CD8-positive, alpha-beta memory T cell (primary cell): ENCODE measurements around the gene RGS6. TPM values are rescaled to one million over a fixed set of nuclear protein-coding genes. Genes with fewer than 3 reads are reported as not detected.

ENCODE experiments used
- CTCF ChIA-PET: fragments of 350-600 bp; sonication (Branson Sonifier 250); formaldehyde crosslinking; loops from one replicate; lab custom pipeline; 2021; ENCODE audit warnings: antibody characterized with exemption; lab: Charles Lee
- POLR2A ChIA-PET: fragments of 350-600 bp; sonication (Branson Sonifier 250); formaldehyde crosslinking; loops from one replicate; lab custom pipeline; 2021; ENCODE audit warnings: antibody characterized with exemption; lab: Charles Lee
- DNase-seq, 5 donors: peaks; one replicate each; pipeline versions ENCODE4 v3.0.0 to v3.0.0-alpha.2; 2020 to 2022; ENCODE audit warnings: mixed read lengths in 1 of 5
- H3K27ac ChIP-seq: one replicate; pipeline ENCODE4 v1.7.0; 2013; ENCODE audit warnings: low read depth, mild to moderate bottlenecking, low read length, moderate library complexity
- H3K27me3 ChIP-seq: 2 replicates; pipeline ENCODE4 v1.7.0; 2013; ENCODE audit warnings: low read length, mild to moderate bottlenecking; ENCODE audit not compliant: insufficient read depth, poor library complexity, severe bottlenecking
- H3K36me3 ChIP-seq: 2 replicates; pipeline ENCODE4 v1.7.0; 2013; ENCODE audit warnings: mild to moderate bottlenecking, low read length, moderate library complexity; ENCODE audit not compliant: insufficient read depth
- H3K4me1 ChIP-seq: 2 replicates; pipeline ENCODE4 v1.7.0; 2013; ENCODE audit warnings: mild to moderate bottlenecking, low read length, moderate library complexity; ENCODE audit not compliant: insufficient read depth
- H3K4me3 ChIP-seq: 2 replicates; pipeline ENCODE4 v1.7.0; 2013; ENCODE audit warnings: mild to moderate bottlenecking, low read length
- H3K9me3 ChIP-seq: 2 replicates; pipeline ENCODE4 v1.7.0; 2013; ENCODE audit warnings: mild to moderate bottlenecking, low read length
- H3K27ac Mint-ChIP-seq, 8 donors: one replicate each; pipeline ENCODE4 v1.8.0; 2020 to 2021; ENCODE audit warnings: mixed read lengths in 8 of 8, mild to moderate bottlenecking in 6 of 8, inconsistent platforms in 3 of 8, moderate library complexity in 3 of 8
- H3K27me3 Mint-ChIP-seq, 2 donors: one replicate each; pipeline ENCODE4 v1.8.0; 2020 to 2021; ENCODE audit warnings: mixed read lengths in 2 of 2, mild to moderate bottlenecking in 1 of 2, moderate library complexity in 1 of 2
- H3K36me3 Mint-ChIP-seq, 3 donors: one replicate each; pipeline ENCODE4 v1.8.0; 2020 to 2021; ENCODE audit warnings: mixed read lengths in 3 of 3, inconsistent platforms in 1 of 3, mild to moderate bottlenecking in 1 of 3
- H3K4me1 Mint-ChIP-seq, 3 donors: one replicate each; pipeline ENCODE4 v1.8.0; 2020 to 2021; ENCODE audit warnings: mixed read lengths in 3 of 3, inconsistent platforms in 1 of 3, mild to moderate bottlenecking in 1 of 3
- H3K4me3 Mint-ChIP-seq, 7 donors: one replicate each; pipeline ENCODE4 v1.8.0; 2020 to 2021; ENCODE audit warnings: mixed read lengths in 7 of 7, mild to moderate bottlenecking in 6 of 7, moderate library complexity in 4 of 7, inconsistent platforms in 2 of 7
- H3K9me3 Mint-ChIP-seq, 5 donors: one replicate each; pipeline ENCODE4 v1.8.0; 2020 to 2022; ENCODE audit warnings: mixed read lengths in 5 of 5, mild to moderate bottlenecking in 3 of 5, moderate library complexity in 2 of 5, inconsistent platforms in 1 of 5
- polyA plus RNA-seq: library from polyadenylated mRNA; unstranded; fragments of 300-500 nt; fragmentation: Illumina TruSeq; gene quantifications from one replicate; pipeline ENCODE4 v1.2.3, GENCODE V29; 2021
- total RNA-seq, 2 experiments: library from RNA; stranded (reverse); gene quantifications; one replicate each; pipeline ENCODE4 v1.2.3, GENCODE V29; 2021

The RGS6 gene
- total and polyA plus RNA-seq, 3 experiments from 2014 or later = 0.60 to 0.88 TPM; not detected in 1

DNA sequence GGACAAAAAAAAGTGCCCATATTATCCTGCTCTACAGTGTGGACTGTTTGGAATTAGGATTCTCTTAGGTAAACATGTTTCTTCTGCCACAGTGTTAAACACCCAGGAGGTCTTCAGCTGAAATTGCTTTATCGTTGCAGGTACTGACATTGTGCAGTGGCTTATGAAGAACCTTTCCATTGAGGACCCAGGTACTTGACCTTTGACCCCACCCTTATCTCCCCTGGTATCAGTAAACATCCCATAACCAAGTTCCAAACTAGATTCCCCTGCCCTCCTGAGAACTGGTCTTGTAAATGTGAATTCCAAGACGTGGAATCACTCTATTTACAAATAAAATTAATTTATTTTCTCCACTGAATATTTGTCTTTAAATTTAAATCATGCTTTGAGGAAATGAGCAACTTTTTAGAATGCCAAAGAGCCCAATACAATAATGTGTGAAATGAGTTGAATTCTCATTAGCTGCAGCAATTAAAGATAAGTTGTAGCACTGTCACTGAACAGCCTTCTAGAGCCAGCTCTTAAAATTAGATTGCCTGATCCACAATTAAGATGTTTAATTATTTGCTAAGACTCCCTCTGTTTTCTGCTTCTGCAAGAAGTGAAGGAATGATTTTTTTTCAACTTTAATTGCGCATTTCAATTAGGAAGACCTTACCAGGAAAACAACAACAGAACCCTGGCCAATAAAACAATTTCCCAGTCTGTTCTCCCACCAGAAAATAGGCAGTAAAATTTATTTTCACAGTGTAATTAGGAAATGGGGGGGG is 522.3 kb downstream of the RGS6 start:
- H3K4me3 Mint-ChIP-seq = no peak overlapping the region
- no peak for DNase-seq
- H3K9me3 Mint-ChIP-seq = no peaks in the 10 kb centered on the region
- H3K27me3 ChIP-seq = no peaks in the 10 kb centered on the region
- no peaks in the 10 kb centered on the region for H3K36me3 ChIP-seq
- H3K4me1 ChIP-seq = peaks cover 20% of the 10 kb centered on the region
- H3K27ac Mint-ChIP-seq = no peak overlapping the region
- H3K4me3 ChIP-seq = no peak overlapping the region
- POLR2A ChIA-PET = no interaction called here
- no peaks in the 10 kb centered on the region for H3K9me3 ChIP-seq
- no peaks in the 10 kb centered on the region for H3K36me3 Mint-ChIP-seq
- H3K27ac ChIP-seq = no peak overlapping the region
- peaks cover 2 to 9% of the 10 kb centered on the region in 2 donors for H3K27me3 Mint-ChIP-seq
- CTCF ChIA-PET = interaction anchor here (0.7 to 1.0 kb wide), 2 partner anchors 14 to 33 kb away, joined by 3 read pairs; no protein-coding TSS in a partner anchor
- H3K4me1 Mint-ChIP-seq = peaks cover 27 to 29% (median 28%) of the 10 kb centered on the region in 3 donors

DNA sequence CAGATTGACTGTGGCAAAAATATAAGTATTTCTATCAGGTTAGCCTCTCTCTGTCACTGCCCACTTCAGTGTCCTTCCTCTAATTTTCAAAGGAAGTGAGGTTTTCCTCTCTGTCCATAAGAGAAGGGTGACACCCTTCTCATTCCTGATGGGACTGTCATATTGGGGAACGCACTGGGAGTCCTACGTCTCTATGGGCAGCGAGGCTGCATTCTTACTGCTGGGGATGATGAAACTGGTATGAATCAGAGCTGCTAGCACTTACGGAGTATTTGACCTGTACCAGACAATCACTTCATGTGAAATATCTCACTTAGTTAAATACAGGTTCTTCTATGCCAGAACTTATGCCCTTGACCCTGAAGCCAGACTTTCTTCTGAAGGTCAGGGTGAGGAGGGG is 525.4 kb downstream of the RGS6 start:
- Mint-ChIP-seq H3K9me3 (no peaks in the 10 kb centered on the region), H3K4me3 (no peak overlapping the region), H3K4me1 (peaks cover 5% of the 10 kb centered on the region in 3 donors), H3K27ac (no peak overlapping the region), H3K36me3 (no peaks in the 10 kb centered on the region), H3K27me3 (peaks cover 2 to 11% of the 10 kb centered on the region in 2 donors)
- H3K27me3 ChIP-seq = no peaks in the 10 kb centered on the region
- H3K4me1 ChIP-seq = peaks cover under 1% of the 10 kb centered on the region
- no peak for DNase-seq
- no peak overlapping the region for H3K27ac ChIP-seq
- H3K36me3 ChIP-seq = no peaks in the 10 kb centered on the region
- POLR2A ChIA-PET = interaction anchor here (0.7 kb wide), 1 partner anchor 1606 kb away, joined by 7 read pairs; no protein-coding TSS in a partner anchor
- H3K4me3 ChIP-seq = no peak overlapping the region
- H3K9me3 ChIP-seq = no peaks in the 10 kb centered on the region
- CTCF ChIA-PET = no interaction called here

DNA sequence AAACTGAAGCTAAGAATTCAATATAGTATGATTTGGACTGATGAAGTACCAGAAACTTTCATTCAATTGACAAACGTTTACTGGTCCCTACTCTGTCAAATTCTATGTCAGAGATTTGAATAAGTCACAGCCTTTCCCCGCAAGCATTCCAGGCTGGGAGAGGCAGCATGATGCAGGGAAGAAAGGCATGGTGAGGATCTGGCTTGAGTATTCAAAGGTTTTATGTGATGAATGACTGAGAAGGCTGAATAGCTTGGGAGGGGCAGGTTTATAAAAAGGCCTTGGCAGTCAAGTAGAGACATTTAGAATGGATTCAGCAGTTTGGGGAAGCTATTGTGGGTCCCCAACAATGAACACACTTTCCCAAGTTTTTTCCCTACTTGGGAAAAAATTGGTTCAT is 529.8 kb downstream of the RGS6 start:
- H3K27ac Mint-ChIP-seq = no peak overlapping the region
- H3K4me1 Mint-ChIP-seq = no peaks in the 10 kb centered on the region
- peaks cover 5 to 14% (median 10%) of the 10 kb centered on the region in 5 donors for H3K9me3 Mint-ChIP-seq
- no peaks in the 10 kb centered on the region for H3K36me3 ChIP-seq
- peaks cover 4% of the 10 kb centered on the region for H3K9me3 ChIP-seq
- peaks cover 0 to 14% (median 4%) of the 10 kb centered on the region in 3 donors for H3K36me3 Mint-ChIP-seq
- H3K27ac ChIP-seq = no peak overlapping the region
- DNase-seq = no peak
- H3K27me3 ChIP-seq = no peaks in the 10 kb centered on the region
- ChIA-PET CTCF (no interaction called here), POLR2A (no interaction called here)
- H3K4me3 ChIP-seq = no peak overlapping the region
- no peak overlapping the region for H3K4me3 Mint-ChIP-seq
- H3K4me1 ChIP-seq = no peaks in the 10 kb centered on the region
- H3K27me3 Mint-ChIP-seq = peaks cover 1 to 11% of the 10 kb centered on the region in 2 donors

DNA sequence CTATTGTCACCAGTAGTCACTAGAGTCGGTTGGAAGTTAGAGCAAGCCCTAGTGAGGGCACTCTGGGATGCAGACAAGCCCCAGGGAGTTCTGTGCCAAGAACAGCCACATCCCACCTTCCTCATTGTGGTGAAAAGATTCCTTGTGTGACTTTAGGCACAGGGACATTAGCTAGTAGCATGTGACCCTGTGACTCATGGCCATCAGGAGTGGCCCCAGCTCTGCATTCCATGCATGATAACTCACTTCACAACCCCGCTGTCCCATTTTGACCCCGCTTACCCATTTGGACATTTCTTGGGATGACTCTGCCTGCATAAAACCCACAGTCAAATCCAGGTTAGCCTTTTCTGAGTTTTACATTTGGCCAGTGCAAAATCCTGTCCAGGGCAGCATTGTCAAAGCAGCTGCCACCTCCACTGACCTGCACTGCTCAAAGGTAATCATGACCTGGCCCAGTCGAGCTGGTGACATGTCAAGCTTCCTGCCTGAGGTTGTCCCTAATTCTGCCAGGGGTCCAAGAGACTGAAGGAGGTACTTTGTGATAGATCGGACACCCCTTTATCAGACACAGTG is 531.1 kb downstream of the RGS6 start:
- Mint-ChIP-seq H3K4me1 (no peaks in the 10 kb centered on the region), H3K9me3 (peaks cover 7 to 14% (median 10%) of the 10 kb centered on the region in 5 donors)
- POLR2A ChIA-PET = no interaction called here

DNA sequence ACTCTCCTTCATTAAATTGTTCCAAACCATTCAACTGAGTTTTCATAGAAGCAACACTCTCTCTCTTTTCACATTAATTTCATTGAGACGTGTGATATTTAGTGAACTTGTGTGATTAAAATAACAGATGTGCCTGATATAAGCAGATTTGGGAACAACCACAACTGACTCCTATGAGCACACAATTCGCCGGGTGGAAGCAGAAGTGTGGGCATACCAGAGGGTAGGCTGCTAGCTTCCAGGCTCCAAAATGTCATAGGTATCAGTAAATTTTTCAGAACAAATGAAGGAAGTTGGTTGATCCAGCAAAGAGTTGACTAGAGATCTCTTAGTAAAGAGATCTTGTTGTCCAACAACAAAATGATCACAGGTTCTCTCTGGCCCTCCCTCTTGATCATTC is 532.0 kb downstream of the RGS6 start:
- DNase-seq = no peak
- Mint-ChIP-seq H3K36me3 (peaks cover 0 to 17% (median 4%) of the 10 kb centered on the region in 3 donors), H3K27ac (no peak overlapping the region), H3K4me3 (no peak overlapping the region), H3K27me3 (peaks cover 1 to 5% of the 10 kb centered on the region in 2 donors), H3K4me1 (no peaks in the 10 kb centered on the region), H3K9me3 (peaks cover 7 to 14% (median 10%) of the 10 kb centered on the region in 5 donors)
- Histone ChIP-seq H3K4me3 (no peak overlapping the region), H3K36me3 (no peaks in the 10 kb centered on the region), H3K4me1 (no peaks in the 10 kb centered on the region), H3K27ac (no peak overlapping the region), H3K27me3 (no peaks in the 10 kb centered on the region), H3K9me3 (peaks cover 4% of the 10 kb centered on the region)
- CTCF ChIA-PET = no interaction called here
- POLR2A ChIA-PET = no interaction called here

More for the DNA sequence above, 531.1 kb downstream of the RGS6 start:
- Mint-ChIP-seq H3K27ac (no peak overlapping the region), H3K4me3 (no peak overlapping the region), H3K27me3 (peaks cover 1 to 6% of the 10 kb centered on the region in 2 donors), H3K36me3 (peaks cover 0 to 17% (median 4%) of the 10 kb centered on the region in 3 donors)
- DNase-seq = no peak
- CTCF ChIA-PET = no interaction called here
- Histone ChIP-seq H3K36me3 (no peaks in the 10 kb centered on the region), H3K4me3 (no peak overlapping the region), H3K9me3 (peaks cover 4% of the 10 kb centered on the region), H3K27me3 (no peaks in the 10 kb centered on the region), H3K4me1 (no peaks in the 10 kb centered on the region), H3K27ac (no peak overlapping the region)

DNA sequence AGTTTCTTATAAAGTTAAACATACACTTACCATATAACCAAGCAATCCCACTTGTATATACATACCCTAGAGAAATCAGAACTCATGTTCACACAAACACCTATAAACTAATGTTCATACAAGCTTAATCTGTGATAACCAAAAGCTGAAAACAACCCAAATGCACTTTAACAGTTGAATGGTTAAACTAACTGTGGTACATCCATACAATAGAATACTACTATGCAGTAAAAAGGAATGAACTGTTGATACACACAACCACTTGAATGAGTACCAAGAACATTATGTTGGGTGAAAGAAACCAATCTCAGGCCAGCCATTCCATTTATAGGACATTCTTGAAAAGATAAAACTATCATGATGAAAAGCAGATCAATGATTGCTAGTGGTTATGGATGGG is 534.1 kb downstream of the RGS6 start:
- CTCF ChIA-PET = no interaction called here
- peaks cover 7 to 14% (median 10%) of the 10 kb centered on the region in 5 donors for H3K9me3 Mint-ChIP-seq
- no peak overlapping the region for H3K27ac Mint-ChIP-seq
- Histone ChIP-seq H3K27me3 (no peaks in the 10 kb centered on the region), H3K4me3 (no peak overlapping the region), H3K36me3 (no peaks in the 10 kb centered on the region), H3K9me3 (peaks cover 4% of the 10 kb centered on the region), H3K27ac (no peak overlapping the region), H3K4me1 (no peaks in the 10 kb centered on the region)
- H3K36me3 Mint-ChIP-seq = peaks cover 0 to 17% (median 4%) of the 10 kb centered on the region in 3 donors
- no peaks in the 10 kb centered on the region for H3K4me1 Mint-ChIP-seq
- H3K27me3 Mint-ChIP-seq = peaks cover 1 to 8% of the 10 kb centered on the region in 2 donors
- H3K4me3 Mint-ChIP-seq = no peak overlapping the region
- no peak for DNase-seq
- POLR2A ChIA-PET = no interaction called here

DNA sequence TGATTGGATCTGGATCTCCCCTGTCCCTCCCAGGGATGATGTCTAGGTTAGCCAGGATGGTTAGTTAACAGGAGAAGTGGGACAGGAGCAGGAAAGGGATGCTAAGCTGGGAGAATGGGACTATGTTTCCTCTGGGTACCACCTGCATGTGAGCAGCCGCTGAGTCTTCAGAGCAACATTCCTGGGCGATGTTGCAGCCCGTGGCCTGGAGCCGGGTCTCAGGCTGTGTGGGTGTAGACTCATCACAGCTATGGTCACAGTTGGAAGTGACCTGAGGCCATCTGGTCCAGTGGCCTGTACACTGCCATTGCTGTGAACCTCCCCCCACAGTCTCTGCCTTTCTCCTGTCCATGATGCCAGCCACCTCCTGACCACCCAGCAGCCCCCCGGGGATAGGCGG is 539.1 kb downstream of the RGS6 start:
- H3K9me3 ChIP-seq = peaks cover under 1% of the 10 kb centered on the region
- peaks cover 0 to 8% of the 10 kb centered on the region in 2 donors for H3K27me3 Mint-ChIP-seq
- H3K4me1 Mint-ChIP-seq = peaks cover 6% of the 10 kb centered on the region in 3 donors
- H3K4me3 ChIP-seq = no peak overlapping the region
- peaks cover 3% of the 10 kb centered on the region for H3K4me1 ChIP-seq
- H3K27me3 ChIP-seq = no peaks in the 10 kb centered on the region
- DNase-seq = no peak
- CTCF ChIA-PET = no interaction called here
- H3K36me3 ChIP-seq = no peaks in the 10 kb centered on the region
- POLR2A ChIA-PET = no interaction called here
- H3K27ac ChIP-seq = no peak overlapping the region
- peaks cover 0 to 8% (median 1%) of the 10 kb centered on the region in 3 donors for H3K36me3 Mint-ChIP-seq
- no peak overlapping the region for H3K27ac Mint-ChIP-seq
- peaks cover 1 to 7% (median 3%) of the 10 kb centered on the region in 5 donors for H3K9me3 Mint-ChIP-seq
- H3K4me3 Mint-ChIP-seq = no peak overlapping the region

DNA sequence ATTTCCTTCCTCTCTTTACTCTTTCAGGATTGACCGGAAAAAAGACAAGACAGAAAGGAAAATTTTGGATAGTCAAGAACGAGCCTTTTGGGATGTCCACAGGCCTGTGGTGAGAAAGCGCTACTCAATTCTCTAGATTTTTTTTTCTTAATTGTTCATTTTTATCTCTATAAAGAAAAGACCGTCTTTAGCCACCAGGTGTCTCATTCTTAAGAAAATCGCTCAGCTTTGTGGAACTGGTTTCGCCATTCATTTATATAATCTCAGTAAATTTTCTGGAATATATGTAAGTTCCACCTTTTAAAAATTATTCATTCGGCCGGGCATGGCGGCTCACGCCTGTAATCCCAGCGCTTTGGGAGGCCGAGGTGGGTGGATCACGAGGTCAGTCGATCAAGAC is 540.6 kb downstream of the RGS6 start:
- Histone ChIP-seq H3K4me1 (peaks cover 18% of the 10 kb centered on the region), H3K27me3 (no peaks in the 10 kb centered on the region), H3K9me3 (no peaks in the 10 kb centered on the region), H3K27ac (no peak overlapping the region), H3K4me3 (no peak overlapping the region), H3K36me3 (no peaks in the 10 kb centered on the region)
- Mint-ChIP-seq H3K27ac (no peak overlapping the region), H3K27me3 (peaks cover 0 to 8% of the 10 kb centered on the region in 2 donors), H3K4me1 (peaks cover 21% of the 10 kb centered on the region in 3 donors), H3K9me3 (peaks cover 0 to 1% (median 0%) of the 10 kb centered on the region in 5 donors), H3K36me3 (no peaks in the 10 kb centered on the region), H3K4me3 (no peak overlapping the region)
- DNase-seq = no peak
- CTCF ChIA-PET = no interaction called here
- POLR2A ChIA-PET = no interaction called here
